ENCODE measurements around the gene MED23.

DNA sequence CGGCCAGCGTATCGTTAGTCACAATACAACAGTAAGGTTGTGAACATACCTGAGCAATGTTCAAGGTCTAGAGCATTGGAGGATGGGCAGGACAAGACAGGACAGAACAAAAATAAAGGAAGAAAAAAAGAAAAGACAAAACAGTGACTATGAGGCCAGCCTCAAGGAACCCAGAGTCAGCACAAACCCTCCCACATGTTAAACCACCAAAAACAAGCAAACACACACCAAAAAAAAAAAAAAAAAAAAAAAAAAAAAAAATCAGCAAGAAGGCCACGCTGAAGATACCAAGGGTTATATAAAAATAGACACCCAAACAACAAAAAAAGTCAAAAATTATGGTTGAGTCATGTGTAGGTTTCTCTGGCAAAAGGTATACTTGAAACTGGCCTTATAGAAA lies 12.8 kb downstream of the MED23 start:
- TF ChIP-seq POLR2AphosphoS5 (IDR thresholded peaks at IDR 0.05) (no peak), EP300 (IDR thresholded peaks at IDR 0.05) (no peak), POLR2A (IDR thresholded peaks at IDR 0.05) (no peak)
- TF ChIP-seq, protein P1, sequence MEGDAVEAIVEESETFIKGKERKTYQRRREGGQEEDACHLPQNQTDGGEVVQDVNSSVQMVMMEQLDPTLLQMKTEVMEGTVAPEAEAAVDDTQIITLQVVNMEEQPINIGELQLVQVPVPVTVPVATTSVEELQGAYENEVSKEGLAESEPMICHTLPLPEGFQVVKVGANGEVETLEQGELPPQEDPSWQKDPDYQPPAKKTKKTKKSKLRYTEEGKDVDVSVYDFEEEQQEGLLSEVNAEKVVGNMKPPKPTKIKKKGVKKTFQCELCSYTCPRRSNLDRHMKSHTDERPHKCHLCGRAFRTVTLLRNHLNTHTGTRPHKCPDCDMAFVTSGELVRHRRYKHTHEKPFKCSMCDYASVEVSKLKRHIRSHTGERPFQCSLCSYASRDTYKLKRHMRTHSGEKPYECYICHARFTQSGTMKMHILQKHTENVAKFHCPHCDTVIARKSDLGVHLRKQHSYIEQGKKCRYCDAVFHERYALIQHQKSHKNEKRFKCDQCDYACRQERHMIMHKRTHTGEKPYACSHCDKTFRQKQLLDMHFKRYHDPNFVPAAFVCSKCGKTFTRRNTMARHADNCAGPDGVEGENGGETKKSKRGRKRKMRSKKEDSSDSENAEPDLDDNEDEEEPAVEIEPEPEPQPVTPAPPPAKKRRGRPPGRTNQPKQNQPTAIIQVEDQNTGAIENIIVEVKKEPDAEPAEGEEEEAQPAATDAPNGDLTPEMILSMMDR (IDR thresholded peaks at IDR 0.05): no peak
